OCI-LY1 (cell line): ENCODE results near the gene PWP1.
"Not testable (repeated sequence)": the region's sequence is repeated elsewhere in the genome, so short reads cannot be mapped to it uniquely, and the experiment has no call there.

ENCODE experiments used
- H2AFZ ChIP-seq: fragments of 200-600 bp; sonication (generic), shearing (Covaris generic); 2 replicates; pipeline ENCODE4 v1.6.0; 2014; ENCODE audit warnings: antibody characterized with exemption, mild to moderate bottlenecking, low read length
- H3F3A ChIP-seq: fragments of 200-600 bp; sonication (generic), shearing (Covaris generic); 2 replicates; pipeline ENCODE4 v1.6.0; 2014; ENCODE audit warnings: mild to moderate bottlenecking, antibody characterized with exemption, low read length, moderate library complexity; ENCODE audit not compliant: insufficient read depth
- H3K27ac ChIP-seq: fragments of 200-600 bp; sonication (generic); 2 replicates; pipeline ENCODE4 v1.5.1; 2014; ENCODE audit warnings: low read length, mixed run types, mild to moderate bottlenecking, low read depth; ENCODE audit not compliant: poor library complexity, severe bottlenecking
- H3K27me3 ChIP-seq: fragments of 200-600 bp; sonication (generic); 2 replicates; pipeline ENCODE4 v1.6.0; 2014; ENCODE audit warnings: antibody characterized with exemption, mild to moderate bottlenecking, low read length, moderate library complexity; ENCODE audit not compliant: insufficient read depth
- H3K36me3 ChIP-seq: fragments of 200-600 bp; sonication (generic); 2 replicates; pipeline ENCODE4 v1.6.1; 2014; ENCODE audit warnings: mild to moderate bottlenecking, antibody characterized with exemption, low read length, moderate library complexity, mixed read lengths; ENCODE audit not compliant: insufficient read depth
- H3K4me1 ChIP-seq: fragments of 200-600 bp; sonication (generic); 2 replicates; pipeline ENCODE4 v1.5.1; 2014; ENCODE audit warnings: mild to moderate bottlenecking, low read length, moderate library complexity; ENCODE audit not compliant: insufficient read depth, severe bottlenecking
- H3K4me2 ChIP-seq: fragments of 200-600 bp; sonication (generic), shearing (Covaris generic); 2 replicates; pipeline ENCODE4 v1.6.1; 2014; ENCODE audit warnings: low read length
- H3K4me3 ChIP-seq: fragments of 200-600 bp; sonication (generic); 2 replicates; pipeline ENCODE4 v1.5.1; 2014; ENCODE audit warnings: low read length, low read depth, mild to moderate bottlenecking, mixed read lengths; ENCODE audit not compliant: poor library complexity, severe bottlenecking
- H3K79me2 ChIP-seq: fragments of 200-600 bp; shearing (Covaris generic); 2 replicates; pipeline ENCODE4 v1.6.1; 2016; ENCODE audit warnings: mixed run types, low read length, mixed read lengths; ENCODE audit not compliant: insufficient read depth
- H3K9ac ChIP-seq: fragments of 200-600 bp; sonication (generic), shearing (Covaris generic); 2 replicates; pipeline ENCODE4 v1.6.1; 2014; ENCODE audit warnings: mild to moderate bottlenecking, low read length, mixed read lengths
- H3K9me2 ChIP-seq: fragments of 200-600 bp; sonication (generic), shearing (Covaris generic); 2 replicates; pipeline ENCODE4 v1.6.1; 2014; ENCODE audit warnings: low read depth, mild to moderate bottlenecking, low read length, mixed read lengths
- H3K9me3 ChIP-seq: fragments of 200-600 bp; shearing (Covaris generic); 2 replicates; pipeline ENCODE4 v1.6.1; 2014; ENCODE audit warnings: low read length, mixed read lengths
- H4K20me1 ChIP-seq: fragments of 200-600 bp; sonication (generic), shearing (Covaris generic); 2 replicates; pipeline ENCODE4 v1.6.0; 2016; ENCODE audit warnings: mild to moderate bottlenecking, low read length; ENCODE audit not compliant: insufficient read depth
- CTCF ChIP-seq: fragments of 200-600 bp; sonication (generic), shearing (Covaris generic); IDR thresholded peaks from 2 replicates; pipeline ENCODE4 v1.5.1; 2017; ENCODE audit warnings: mild to moderate bottlenecking, antibody characterized with exemption, low read length, moderate library complexity, mixed read lengths
- EZH2 ChIP-seq: fragments of 200-600 bp; sonication (generic), shearing (Covaris generic); IDR thresholded peaks from 2 replicates; pipeline ENCODE4 v1.8.0; 2017; ENCODE audit warnings: borderline replicate concordance, mixed run types, mild to moderate bottlenecking, antibody characterized with exemption, low read length, moderate library complexity, mixed read lengths

PWP1 gene

GRCh38 chr12:107702106-107702505, 16.5 kb downstream of the PWP1 start:
- Histone ChIP-seq H3K9me2 (no peaks in the 10 kb centered on the region), H3K79me2 (no peaks in the 10 kb centered on the region), H3K4me1 (no peaks in the 10 kb centered on the region), H3K9ac (no peak overlapping the region), H3K27me3 (no peaks in the 10 kb centered on the region), H3K4me2 (no peak overlapping the region), H3K9me3 (no peaks in the 10 kb centered on the region), H3K36me3 (peaks cover 82% of the 10 kb centered on the region), H3K4me3 (no peak overlapping the region), H3K27ac (no peak overlapping the region), H4K20me1 (no peaks in the 10 kb centered on the region), H3F3A (no peaks in the 10 kb centered on the region), H2AFZ (no peak overlapping the region)
- TF ChIP-seq EZH2, result no peak
- no peak for TF ChIP-seq CTCF

- H3K36me3 ChIP-seq, result peaks cover 75% of the 10 kb centered on the region
These were observed 18.4 kb downstream of the PWP1 start for GRCh38 chr12:107704041-107704440.

GRCh38 chr12:107705522-107705921, 19.9 kb downstream of the PWP1 start:
- H3K9ac ChIP-seq, H3K79me2 ChIP-seq, H4K20me1 ChIP-seq, H3K4me1 ChIP-seq, H3K27ac ChIP-seq, H3F3A ChIP-seq, H3K9me2 ChIP-seq, H3K4me2 ChIP-seq, H2AFZ ChIP-seq, H3K4me3 ChIP-seq, H3K9me3 ChIP-seq, H3K27me3 ChIP-seq: not testable (repeated sequence)
- peaks cover 70% of the 10 kb centered on the region for H3K36me3 ChIP-seq

More at GRCh38 chr12:107704041-107704440, 18.4 kb downstream of the PWP1 start:
- H3K4me2 ChIP-seq, result no peak overlapping the region
- no peak overlapping the region for H3K4me3 ChIP-seq
- no peaks in the 10 kb centered on the region for H3K9me3 ChIP-seq
- TF ChIP-seq EZH2 (no peak), CTCF (no peak)
- H4K20me1 ChIP-seq, result no peaks in the 10 kb centered on the region
- no peak overlapping the region for H2AFZ ChIP-seq
- H3K27ac ChIP-seq, result no peak overlapping the region
- H3F3A ChIP-seq, result no peaks in the 10 kb centered on the region
- H3K27me3 ChIP-seq, result no peaks in the 10 kb centered on the region
- no peaks in the 10 kb centered on the region for H3K79me2 ChIP-seq
- no peak overlapping the region for H3K9ac ChIP-seq
- H3K4me1 ChIP-seq, result no peaks in the 10 kb centered on the region
- H3K9me2 ChIP-seq, result no peaks in the 10 kb centered on the region

- Histone ChIP-seq H3F3A (no peaks in the 10 kb centered on the region), H4K20me1 (no peaks in the 10 kb centered on the region), H2AFZ (no peak overlapping the region), H3K27ac (no peak overlapping the region), H3K4me2 (no peak overlapping the region), H3K79me2 (no peaks in the 10 kb centered on the region), H3K4me1 (no peaks in the 10 kb centered on the region), H3K9ac (no peak overlapping the region), H3K9me3 (no peaks in the 10 kb centered on the region), H3K4me3 (no peak overlapping the region), H3K36me3 (peaks cover 38% of the 10 kb centered on the region), H3K27me3 (no peaks in the 10 kb centered on the region), H3K9me2 (no peaks in the 10 kb centered on the region)
- no peak for TF ChIP-seq CTCF
- TF ChIP-seq EZH2, result no peak
These were observed 30.2 kb downstream of the PWP1 start for GRCh38 chr12:107715780-107716179.
